LNCaP clone FGC (cell line): ENCODE results near the gene SV2B.

Experiments
- DNase-seq: peaks from one replicate; pipeline ENCODE4 v3.0.0-alpha.2; 2011; ENCODE audit warnings: low read depth
- H3K4me3 ChIP-seq: 2 replicates; pipeline ENCODE4 v1.5.1; 2011; ENCODE audit warnings: mild to moderate bottlenecking, low read depth, low read length, control low read depth
- CTCF ChIP-seq: IDR thresholded peaks from 2 replicates; pipeline ENCODE4 v1.5.1; 2012; ENCODE audit warnings: mild to moderate bottlenecking; ENCODE audit not compliant: control insufficient read depth, insufficient read depth; ENCODE audit errors: extremely low read depth

SV2B gene

GRCh38 chr15:91225741-91226140 is 125.7 kb downstream of the SV2B start:
- TF ChIP-seq CTCF, result no peak
- no peak for DNase-seq
- no peak overlapping the region for H3K4me3 ChIP-seq

- H3K4me3 ChIP-seq, result no peak overlapping the region
- DNase-seq, result no peak
- no peak for TF ChIP-seq CTCF
Observed at GRCh38 chr15:91227117-91227516, 127.1 kb downstream of the SV2B start.

DNA sequence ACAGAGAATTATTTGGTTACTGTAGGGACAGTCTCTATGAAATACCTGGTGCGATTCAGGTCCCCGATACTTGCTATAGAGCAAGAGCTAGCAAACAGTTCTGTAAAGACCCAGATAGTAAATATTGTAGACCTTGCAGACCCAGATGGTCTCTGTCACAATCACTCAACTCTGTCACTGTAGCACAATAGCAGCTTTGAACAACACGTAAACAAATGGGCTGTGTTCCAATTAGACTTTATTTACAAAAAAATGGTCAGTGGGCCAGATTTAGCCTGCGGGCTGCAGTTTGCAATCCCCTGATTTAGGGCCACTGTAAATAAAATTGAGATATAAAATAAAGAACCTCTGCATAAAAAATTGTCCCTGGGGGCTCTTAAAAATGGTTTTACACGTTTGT is 127.7 kb downstream of the SV2B start:
- no peak for TF ChIP-seq CTCF
- no peak for DNase-seq
- H3K4me3 ChIP-seq, result no peak overlapping the region

GRCh38 chr15:91228383-91228782 is 128.3 kb downstream of the SV2B start:
- DNase-seq, result no peak
- no peak overlapping the region for H3K4me3 ChIP-seq
- TF ChIP-seq CTCF, result no peak

- no peak for TF ChIP-seq CTCF
- H3K4me3 ChIP-seq, result no peak overlapping the region
- DNase-seq, result no peak
Observed at GRCh38 chr15:91228890-91229289, 128.8 kb downstream of the SV2B start.

DNA sequence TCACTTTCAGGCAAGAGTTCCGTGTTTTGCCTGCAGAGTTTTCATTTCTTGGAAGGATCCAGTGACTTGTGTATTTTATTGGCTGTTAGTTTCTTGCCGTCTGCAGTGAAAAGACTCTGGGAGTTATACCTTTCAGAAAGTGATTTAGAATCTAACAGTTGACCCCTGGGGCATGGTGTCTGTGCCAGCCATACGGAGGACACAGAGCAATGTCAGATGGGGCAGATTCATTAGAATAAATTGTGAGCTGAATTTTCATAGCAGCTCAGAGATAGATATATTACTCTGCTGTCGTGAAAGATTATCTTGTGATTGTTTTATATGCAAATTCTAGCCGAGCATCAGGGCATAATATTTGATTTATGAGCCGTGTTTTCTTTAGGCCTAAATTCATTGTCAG is 131.6 kb downstream of the SV2B start:
- TF ChIP-seq CTCF, result no peak
- H3K4me3 ChIP-seq, result no peak overlapping the region
- DNase-seq, result no peak

DNA sequence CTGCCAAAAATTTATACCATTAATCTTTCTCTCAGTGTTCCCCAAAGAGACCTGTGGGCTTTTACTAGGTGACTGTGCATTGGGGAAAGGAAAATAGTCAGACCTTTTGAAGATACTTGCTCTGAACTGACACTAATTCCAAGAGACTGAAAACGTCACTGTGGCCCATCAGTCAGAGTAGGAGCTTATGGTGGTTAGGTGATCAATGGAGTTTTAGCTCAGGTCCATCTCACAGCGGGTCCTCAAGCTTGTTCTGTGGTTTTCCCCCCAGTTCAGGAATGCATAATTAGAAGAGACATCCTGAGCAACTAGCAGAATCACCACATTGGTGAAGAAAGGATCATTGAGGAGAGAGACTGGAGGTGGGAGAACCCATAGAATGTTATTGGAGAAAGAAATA is 134.7 kb downstream of the SV2B start:
- no peak for DNase-seq
- TF ChIP-seq CTCF, result no peak
- H3K4me3 ChIP-seq, result no peak overlapping the region
